Naive B cell (primary cell): ENCODE results near the gene TVP23C. TPM values are rescaled to one million over a fixed set of nuclear protein-coding genes. Genes with fewer than 3 reads are reported as not detected.

Experiments
- ATAC-seq, 2 donors: fragments of 150-1000 bp; cut with Tn5 transposase; 2 replicates each; pipeline ENCODE4 v1.10.0; 2021; ENCODE audit warnings: low read depth in 2 of 2, mild to moderate bottlenecking in 2 of 2, moderate library complexity in 2 of 2
- DNase-seq: peaks from one replicate; pipeline ENCODE4 v3.0.0; 2022
- H3K27ac Mint-ChIP-seq, 6 donors: one replicate each; pipeline ENCODE4 v1.8.0; 2020 to 2022; ENCODE audit warnings: mild to moderate bottlenecking in 6 of 6, mixed read lengths in 6 of 6, moderate library complexity in 5 of 6, inconsistent platforms in 2 of 6
- H3K27me3 Mint-ChIP-seq, 3 donors: one replicate each; pipeline ENCODE4 v1.8.0; 2021 to 2022; ENCODE audit warnings: mixed read lengths in 3 of 3, mild to moderate bottlenecking in 1 of 3
- H3K36me3 Mint-ChIP-seq, 2 donors: one replicate each; pipeline ENCODE4 v1.8.0; 2020 to 2022; ENCODE audit warnings: mixed read lengths in 2 of 2, inconsistent platforms in 1 of 2, mild to moderate bottlenecking in 1 of 2
- H3K4me1 Mint-ChIP-seq, 3 donors: one replicate each; pipeline ENCODE4 v1.8.0; 2020 to 2022; ENCODE audit warnings: mixed read lengths in 3 of 3, inconsistent platforms in 1 of 3, mild to moderate bottlenecking in 1 of 3, moderate library complexity in 1 of 3
- H3K4me3 Mint-ChIP-seq, 8 donors: one replicate each; pipeline ENCODE4 v1.8.0; 2020 to 2022; ENCODE audit warnings: mild to moderate bottlenecking in 8 of 8, mixed read lengths in 8 of 8, moderate library complexity in 8 of 8, inconsistent platforms in 2 of 8
- H3K9me3 Mint-ChIP-seq, 7 donors: one replicate each; pipeline ENCODE4 v1.8.0; 2020 to 2022; ENCODE audit warnings: mixed read lengths in 7 of 7, mild to moderate bottlenecking in 5 of 7, inconsistent platforms in 2 of 7, moderate library complexity in 1 of 7
- polyA plus RNA-seq, 6 donors: library from polyadenylated mRNA; unstranded; fragments of 300-500 nt; fragmentation: Illumina TruSeq; gene quantifications; one replicate each; pipeline ENCODE4 v1.2.3, GENCODE V29; 2021; ENCODE audit warnings: low read depth in 6 of 6

The TVP23C gene
- polyA plus RNA-seq, 6 donors from 2014 or later: 3.3 to 6.2 (median 5.3) TPM

DNA sequence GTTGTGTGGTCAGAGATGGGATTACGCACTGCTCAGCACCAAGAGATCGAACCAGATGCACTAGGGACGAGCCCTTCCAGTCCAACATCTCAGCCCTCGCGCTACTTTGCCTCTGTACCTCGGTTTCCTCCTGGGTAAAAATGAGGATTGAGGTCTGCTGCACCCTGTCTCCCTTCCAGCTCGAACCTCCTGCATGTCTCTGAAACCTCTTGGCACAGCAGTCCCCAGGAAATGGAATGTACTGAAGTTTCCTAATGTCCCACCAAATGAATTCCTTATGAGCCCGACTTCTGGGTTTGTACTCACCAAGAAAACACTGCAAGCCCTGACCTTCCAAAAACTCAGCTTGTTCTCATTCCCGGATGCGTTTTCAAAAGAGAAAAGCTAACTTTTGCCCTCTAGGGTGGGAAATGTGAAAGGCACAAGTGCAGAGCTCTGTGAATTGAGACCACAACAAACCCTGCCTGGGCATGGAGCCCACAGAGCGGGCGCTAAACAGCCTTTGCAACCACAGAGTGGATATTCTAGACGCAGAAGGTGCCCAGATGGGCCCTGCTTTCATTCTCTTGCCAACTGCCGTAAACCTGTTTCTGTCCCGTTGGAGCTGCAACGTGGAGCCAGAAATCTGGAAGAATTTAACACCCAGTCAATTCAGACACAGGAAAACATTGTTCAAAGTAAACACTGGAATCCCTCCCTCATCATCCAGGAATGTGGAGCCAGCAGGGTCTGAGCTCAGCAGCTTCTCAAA is 106.1 kb downstream of the TVP23C start:
- peaks cover 13 to 22% of the 10 kb centered on the region in 2 donors for H3K36me3 Mint-ChIP-seq
- H3K4me3 Mint-ChIP-seq: no peak overlapping the region
- H3K27ac Mint-ChIP-seq: no peak overlapping the region
- H3K27me3 Mint-ChIP-seq: no peaks in the 10 kb centered on the region
- no peak for ATAC-seq
- no peak for DNase-seq
- H3K9me3 Mint-ChIP-seq: peaks cover 4 to 16% (median 11%) of the 10 kb centered on the region in 7 donors
- peaks cover 0 to 2% (median 0%) of the 10 kb centered on the region in 3 donors for H3K4me1 Mint-ChIP-seq

GRCh38 chr17:15456496-15456895 is 106.8 kb downstream of the TVP23C start:
- ATAC-seq (no peak), DNase-seq (no peak)
- Mint-ChIP-seq H3K27me3 (no peaks in the 10 kb centered on the region), H3K4me3 (no peak overlapping the region), H3K36me3 (peaks cover 13 to 22% of the 10 kb centered on the region in 2 donors), H3K4me1 (peaks cover 0 to 2% (median 0%) of the 10 kb centered on the region in 3 donors), H3K27ac (no peak overlapping the region), H3K9me3 (peaks cover 4 to 16% (median 11%) of the 10 kb centered on the region in 7 donors)

GRCh38 chr17:15454346-15454745 is 108.9 kb downstream of the TVP23C start:
- peaks cover 6 to 14% of the 10 kb centered on the region in 2 donors for H3K36me3 Mint-ChIP-seq
- H3K27ac Mint-ChIP-seq: no peak overlapping the region
- peaks cover 4 to 16% (median 9%) of the 10 kb centered on the region in 7 donors for H3K9me3 Mint-ChIP-seq
- ATAC-seq (no peak), DNase-seq (no peak)
- H3K27me3 Mint-ChIP-seq: no peaks in the 10 kb centered on the region
- H3K4me1 Mint-ChIP-seq: no peaks in the 10 kb centered on the region
- H3K4me3 Mint-ChIP-seq: no peak overlapping the region

DNA sequence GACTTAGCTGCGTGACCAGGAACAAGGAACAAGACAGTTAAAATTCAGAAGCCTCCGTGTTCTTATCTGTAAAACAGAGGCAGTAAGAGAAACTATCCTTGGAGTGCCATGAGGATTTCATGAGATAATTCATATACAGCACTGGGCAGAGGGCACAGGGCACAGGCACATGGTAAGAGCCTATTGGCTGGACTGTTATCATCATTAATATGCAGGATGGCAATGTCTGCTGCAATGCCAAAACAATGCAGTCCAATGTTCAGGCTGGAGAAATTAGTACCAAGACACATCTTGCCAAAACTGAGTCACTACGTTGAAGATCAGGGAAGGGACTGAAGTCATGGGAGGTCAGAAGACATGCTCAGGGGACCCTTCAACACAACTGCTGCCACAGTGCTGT is 109.5 kb downstream of the TVP23C start:
- ATAC-seq (no peak), DNase-seq (no peak)
- no peak overlapping the region for H3K4me3 Mint-ChIP-seq
- H3K9me3 Mint-ChIP-seq: peaks cover 4 to 16% (median 9%) of the 10 kb centered on the region in 7 donors
- no peak overlapping the region for H3K27ac Mint-ChIP-seq
- H3K4me1 Mint-ChIP-seq: no peaks in the 10 kb centered on the region
- H3K27me3 Mint-ChIP-seq: no peaks in the 10 kb centered on the region
- peaks cover 6 to 14% of the 10 kb centered on the region in 2 donors for H3K36me3 Mint-ChIP-seq

DNA sequence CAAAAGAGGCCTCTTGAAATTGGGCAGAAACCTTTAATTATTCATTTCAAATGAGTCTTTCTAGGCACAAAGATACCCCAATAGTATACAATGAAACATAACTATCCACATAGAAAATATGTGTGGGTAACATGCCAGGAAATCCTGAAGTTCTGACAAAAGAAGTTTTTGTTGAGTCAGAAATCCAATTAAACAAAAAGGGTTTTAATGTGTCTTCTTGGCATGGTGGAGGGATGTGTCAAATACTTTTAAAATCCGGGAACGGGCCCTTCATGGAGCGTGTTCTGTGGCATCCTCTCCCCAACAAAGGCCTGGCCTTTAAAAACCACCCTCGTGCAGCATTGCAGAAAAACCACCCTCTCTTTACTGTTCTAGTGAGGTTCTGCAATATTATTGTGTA is 110.0 kb downstream of the TVP23C start:
- DNase-seq: no peak
- ATAC-seq: no peak
- H3K9me3 Mint-ChIP-seq: peaks cover 4 to 16% (median 9%) of the 10 kb centered on the region in 7 donors
- no peaks in the 10 kb centered on the region for H3K27me3 Mint-ChIP-seq
- H3K36me3 Mint-ChIP-seq: peaks cover 6 to 14% of the 10 kb centered on the region in 2 donors
- no peaks in the 10 kb centered on the region for H3K4me1 Mint-ChIP-seq
- H3K27ac Mint-ChIP-seq: no peak overlapping the region
- H3K4me3 Mint-ChIP-seq: no peak overlapping the region

DNA sequence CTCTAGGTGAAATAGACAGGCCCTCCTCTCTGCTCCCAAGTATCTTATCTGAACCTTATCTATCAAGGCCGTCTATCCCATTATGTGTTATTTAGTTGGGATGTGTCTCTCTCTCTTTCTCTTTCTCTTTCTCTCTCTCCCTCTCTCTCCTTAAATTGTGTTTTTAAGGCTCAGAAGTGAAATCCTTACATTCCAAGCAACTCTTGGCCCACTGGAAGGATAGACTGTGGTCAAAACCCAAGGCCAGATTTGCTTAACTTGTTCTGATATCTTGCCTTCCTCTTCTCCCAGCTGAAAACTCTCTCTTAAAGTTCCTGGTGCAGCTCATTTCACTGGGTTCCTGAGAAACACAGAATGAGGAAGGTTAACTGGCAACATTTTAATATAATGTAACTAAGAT is 110.5 kb downstream of the TVP23C start:
- DNase-seq (no peak), ATAC-seq (no peak)
- Mint-ChIP-seq H3K27me3 (no peaks in the 10 kb centered on the region), H3K4me1 (no peaks in the 10 kb centered on the region), H3K27ac (no peak overlapping the region), H3K9me3 (peaks cover 4 to 16% (median 9%) of the 10 kb centered on the region in 7 donors), H3K36me3 (peaks cover 6 to 14% of the 10 kb centered on the region in 2 donors), H3K4me3 (no peak overlapping the region)

Other genes with a start within 250 kb of the TVP23C start
- not detected for gene TEKT3, start 221.9 kb downstream of the TVP23C start, polyA plus RNA-seq
- 1 to 10 TPM in 1 of 6 donors, under 1 TPM in 1, not detected in 4; 0.37 to 1.7 TPM for gene CDRT4, start 95.9 kb downstream of the TVP23C start, polyA plus RNA-seq
- gene FBXW10B, start 56.2 kb upstream of the TVP23C start, polyA plus RNA-seq: not detected
- gene TRIM16, start 120.8 kb upstream of the TVP23C start, polyA plus RNA-seq: 1 to 10 TPM in 5 of 6 donors, not detected in 1; 2.0 to 6.7 (median 4.3) TPM
- gene ZNF286A, start 136.3 kb upstream of the TVP23C start, polyA plus RNA-seq: 10 to 100 TPM in 5 of 6 donors, 1 to 10 TPM in 1; 9.6 to 17.0 (median 14.5) TPM
- gene TBC1D26, start 168.8 kb upstream of the TVP23C start, polyA plus RNA-seq: not detected